GM19023 (cell line): ENCODE results near the gene GPS2.

Experiments
- ATAC-seq: cut with Tn5 transposase; IDR thresholded peaks from one replicate; pipeline ENCODE4 v1.9.1; 2021; ENCODE audit warnings: mild to moderate bottlenecking, moderate library complexity; ENCODE audit not compliant: unreplicated experiment

Gene GPS2, protein sequence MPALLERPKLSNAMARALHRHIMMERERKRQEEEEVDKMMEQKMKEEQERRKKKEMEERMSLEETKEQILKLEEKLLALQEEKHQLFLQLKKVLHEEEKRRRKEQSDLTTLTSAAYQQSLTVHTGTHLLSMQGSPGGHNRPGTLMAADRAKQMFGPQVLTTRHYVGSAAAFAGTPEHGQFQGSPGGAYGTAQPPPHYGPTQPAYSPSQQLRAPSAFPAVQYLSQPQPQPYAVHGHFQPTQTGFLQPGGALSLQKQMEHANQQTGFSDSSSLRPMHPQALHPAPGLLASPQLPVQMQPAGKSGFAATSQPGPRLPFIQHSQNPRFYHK

DNA sequence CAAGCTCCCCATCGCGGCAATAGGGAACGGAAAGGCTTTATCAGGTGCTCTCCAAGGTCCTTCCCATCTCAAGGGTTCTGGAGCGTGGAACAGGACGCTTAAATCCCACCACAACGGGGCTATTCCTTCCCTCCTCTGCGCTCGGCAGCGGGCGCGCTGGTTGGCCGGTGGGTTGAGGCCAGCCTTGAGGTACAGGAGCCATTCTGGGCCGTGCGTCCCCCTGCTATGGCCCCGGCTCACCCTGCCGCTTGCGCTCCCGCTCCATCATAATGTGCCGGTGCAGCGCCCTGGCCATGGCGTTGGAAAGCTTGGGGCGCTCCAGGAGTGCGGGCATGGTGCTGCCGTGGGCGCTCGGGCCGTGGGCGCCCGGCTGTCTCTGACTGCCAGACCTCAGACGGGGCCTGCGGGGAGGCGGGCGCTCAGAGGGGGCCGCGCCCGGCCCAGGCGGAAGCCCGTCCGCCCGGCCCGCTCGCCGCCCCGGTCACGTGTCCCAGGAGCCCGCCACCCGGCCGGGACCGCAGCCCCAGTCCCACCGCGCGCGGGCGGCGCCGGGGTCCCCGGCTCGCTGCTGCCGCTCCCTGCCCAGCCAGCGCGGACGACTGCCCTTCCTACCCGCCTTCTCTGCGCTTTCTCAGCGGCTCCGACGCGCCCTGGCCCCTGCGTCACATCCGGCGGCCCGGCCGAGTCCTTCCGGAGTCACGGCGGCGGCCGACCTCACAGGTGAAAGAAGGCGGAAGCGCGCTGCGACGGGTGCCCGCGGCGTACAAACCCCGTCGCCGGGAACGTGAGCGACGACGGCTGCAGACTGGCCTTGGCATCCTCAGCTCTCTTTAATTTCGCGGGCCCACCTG, at the start of gene GPS2:
Gene GPS2 (minus strand): TSS at position 642 of the 851 bp plus-strand sequence. CDS start 308 bp downstream, at position 334.
- ATAC-seq, result peak; percentile 88

- no peak for ATAC-seq
These were observed 48.2 kb upstream of the GPS2 start for GRCh38 chr17:7363311-7363710.

DNA sequence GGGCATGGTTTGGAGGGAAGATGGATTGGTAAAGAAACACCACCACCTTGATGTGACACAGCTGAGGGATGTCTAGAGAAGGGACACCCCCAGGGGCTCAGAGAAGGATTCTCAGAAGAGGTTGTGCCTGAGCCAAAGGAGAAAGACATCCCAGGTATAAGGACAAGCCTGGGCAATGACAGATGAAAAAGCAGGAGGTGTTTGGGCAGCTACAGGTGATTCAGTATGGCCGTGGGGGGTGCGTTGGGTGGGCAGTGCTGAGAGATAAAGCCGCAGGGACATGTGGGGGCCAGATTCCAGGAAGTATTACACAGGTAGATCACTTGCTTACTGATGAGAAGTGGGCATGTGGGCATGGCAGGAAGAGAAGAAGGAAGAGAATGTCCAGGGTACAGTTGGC, 46.7 kb upstream of the GPS2 start:
- ATAC-seq, result no peak

GRCh38 chr17:7357381-7357780, 42.2 kb upstream of the GPS2 start:
- ATAC-seq, result no peak

- ATAC-seq, result no peak
These were observed 41.6 kb upstream of the GPS2 start for GRCh38 chr17:7356756-7357155.

- ATAC-seq, result no peak
These were observed 41.0 kb upstream of the GPS2 start for GRCh38 chr17:7356072-7356549.

- ATAC-seq, result no peak
These were observed 40.4 kb upstream of the GPS2 start for GRCh38 chr17:7355573-7355972.

GRCh38 chr17:7355053-7355452, 39.9 kb upstream of the GPS2 start, which contains the start of gene TMEM95:
TSS of gene TMEM95 (plus strand) at chr17:7355156. CDS start at chr17:7355205, 49 bp downstream.
- ATAC-seq, result no peak

- ATAC-seq, result no peak
These were observed 39.2 kb upstream of the GPS2 start for GRCh38 chr17:7354262-7354843.

GRCh38 chr17:7352910-7353635, 37.9 kb upstream of the GPS2 start:
- ATAC-seq, result no peak

GRCh38 chr17:7352503-7352889, 37.3 kb upstream of the GPS2 start:
- no peak for ATAC-seq

GRCh38 chr17:7351665-7352502, 36.7 kb upstream of the GPS2 start, which contains the start of gene KCTD11:
TSS of gene KCTD11 (plus strand) at chr17:7352162.
- peak; percentile 65 for ATAC-seq

DNA sequence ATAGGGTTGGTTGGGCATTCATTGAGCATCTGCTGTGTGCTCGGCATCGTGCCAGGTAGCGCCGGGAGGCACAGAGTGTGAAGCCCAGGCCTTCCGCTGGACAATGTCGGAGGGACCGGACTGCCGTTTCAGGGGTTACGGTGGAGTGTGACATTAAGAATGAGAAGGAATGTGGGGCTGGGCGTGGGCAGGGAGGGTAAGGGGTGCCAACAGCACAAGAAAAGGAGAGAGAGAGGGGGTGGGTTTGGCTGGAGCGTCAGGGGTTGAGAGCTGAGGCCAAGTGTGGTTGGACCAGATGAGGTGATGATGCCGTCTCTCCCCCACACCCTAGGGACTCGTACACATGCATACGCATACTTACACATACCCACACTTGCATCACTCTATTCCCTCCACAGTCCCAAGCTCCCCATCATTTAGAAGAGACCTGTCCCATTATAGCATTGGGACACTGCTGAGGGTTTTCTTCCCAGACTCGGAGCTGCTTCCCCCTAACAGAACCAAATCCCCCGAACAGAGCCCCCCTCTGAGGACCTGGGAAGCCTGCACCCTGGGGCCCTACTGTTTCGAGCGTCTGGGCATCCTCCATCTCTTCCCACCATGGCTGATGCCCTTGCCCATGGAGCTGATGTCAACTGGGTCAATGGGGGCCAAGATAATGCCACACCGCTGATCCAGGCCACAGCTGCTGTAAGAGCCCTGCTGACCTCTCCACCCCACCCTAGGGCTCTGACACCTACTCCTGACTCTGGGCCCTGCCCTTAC, 33.5 kb upstream of the GPS2 start:
- ATAC-seq, result no peak

DNA sequence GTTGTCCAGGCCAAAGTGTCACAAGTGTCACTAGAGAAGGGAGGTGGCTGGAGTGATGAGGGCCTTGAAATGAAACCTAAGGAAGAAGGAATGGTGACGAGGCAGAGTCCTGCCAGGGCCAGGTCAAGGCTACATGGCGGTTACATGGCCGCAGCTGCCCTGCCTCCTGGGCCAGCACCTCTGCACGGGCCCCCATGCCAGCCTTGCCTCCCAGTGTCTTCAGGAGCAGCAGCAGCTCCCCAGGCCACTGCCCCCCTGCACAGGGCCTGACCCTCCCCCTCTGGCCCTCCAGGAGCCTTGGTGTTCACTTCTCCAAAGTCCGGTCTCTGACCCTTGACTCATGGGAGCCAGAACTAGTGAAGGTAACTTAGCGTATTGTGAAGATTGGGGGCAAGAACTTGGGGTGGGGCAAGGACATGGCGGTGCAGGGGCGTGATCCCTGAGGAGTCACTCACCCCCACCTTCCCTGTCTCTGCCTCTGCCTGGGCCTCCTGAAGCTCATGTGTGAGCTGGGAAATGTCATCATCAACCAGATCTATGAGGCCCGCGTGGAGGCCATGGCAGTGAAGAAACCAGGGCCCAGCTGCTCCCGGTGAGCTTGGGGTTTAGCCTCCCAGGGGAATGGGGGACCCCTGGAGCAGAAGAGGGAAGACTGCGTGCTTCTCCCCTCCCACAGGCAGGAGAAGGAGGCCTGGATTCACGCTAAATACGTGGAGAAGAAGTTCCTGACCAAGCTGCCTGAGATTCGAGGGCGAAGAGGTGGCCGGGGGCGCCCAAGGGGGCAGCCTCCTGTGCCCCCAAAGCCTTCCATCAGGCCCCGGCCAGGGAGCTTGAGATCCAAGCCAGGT, 32.7 kb upstream of the GPS2 start:
- ATAC-seq, result no peak

- ATAC-seq, result no peak
These were observed 31.8 kb upstream of the GPS2 start for GRCh38 chr17:7346761-7347614.

DNA sequence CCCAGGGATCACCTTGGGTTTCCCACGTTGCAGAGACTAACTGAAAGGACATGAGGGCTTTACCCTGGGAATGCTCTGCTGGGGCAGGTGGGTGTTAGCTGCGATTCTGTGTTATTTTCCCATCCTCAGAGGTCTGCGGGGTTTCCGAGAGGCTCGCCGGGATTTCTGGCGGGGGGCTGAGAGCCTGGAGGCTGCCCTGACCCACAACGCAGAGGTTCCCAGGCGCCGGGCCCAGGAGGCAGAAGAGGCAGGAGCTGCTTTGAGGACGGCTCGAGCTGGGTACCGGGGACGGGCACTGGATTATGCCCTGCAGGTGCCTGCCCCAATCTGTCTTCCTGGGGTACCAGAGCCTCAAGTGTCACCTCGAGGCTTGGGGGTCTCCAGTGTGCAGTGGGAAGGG, 28.1 kb upstream of the GPS2 start:
- ATAC-seq, result no peak

- no peak for ATAC-seq
These were observed 26.7 kb upstream of the GPS2 start for GRCh38 chr17:7341842-7342241.
